Fibroblast of villous mesenchyme (primary cell): ENCODE data around the gene TBX2. TPM values are rescaled to one million over a fixed set of nuclear protein-coding genes. Genes with fewer than 3 reads are reported as not detected.

ENCODE experiments used
- DNase-seq: peaks from one replicate; pipeline ENCODE4 v3.0.0-alpha.2; 2010; ENCODE audit warnings: low read depth
- H3K4me3 ChIP-seq: 2 replicates; pipeline ENCODE4 v1.5.1; 2011; ENCODE audit warnings: low read depth, mild to moderate bottlenecking, low read length
- total RNA-seq: library from RNA; depleted of rRNA; stranded (reverse); fragments of >200 nt; gene quantifications from 2 replicates; pipeline ENCODE4 v1.2.3, GENCODE V29; 2012
- TF ChIP-seq, protein P1 (sequence below): IDR thresholded peaks from 2 replicates; pipeline ENCODE4 v1.5.1; 2012; ENCODE audit warnings: low read depth, mild to moderate bottlenecking, low read length; ENCODE audit not compliant: insufficient read depth

TBX2 gene
- total RNA-seq = 12.5 and 21.3 TPM in 2 replicates

DNA sequence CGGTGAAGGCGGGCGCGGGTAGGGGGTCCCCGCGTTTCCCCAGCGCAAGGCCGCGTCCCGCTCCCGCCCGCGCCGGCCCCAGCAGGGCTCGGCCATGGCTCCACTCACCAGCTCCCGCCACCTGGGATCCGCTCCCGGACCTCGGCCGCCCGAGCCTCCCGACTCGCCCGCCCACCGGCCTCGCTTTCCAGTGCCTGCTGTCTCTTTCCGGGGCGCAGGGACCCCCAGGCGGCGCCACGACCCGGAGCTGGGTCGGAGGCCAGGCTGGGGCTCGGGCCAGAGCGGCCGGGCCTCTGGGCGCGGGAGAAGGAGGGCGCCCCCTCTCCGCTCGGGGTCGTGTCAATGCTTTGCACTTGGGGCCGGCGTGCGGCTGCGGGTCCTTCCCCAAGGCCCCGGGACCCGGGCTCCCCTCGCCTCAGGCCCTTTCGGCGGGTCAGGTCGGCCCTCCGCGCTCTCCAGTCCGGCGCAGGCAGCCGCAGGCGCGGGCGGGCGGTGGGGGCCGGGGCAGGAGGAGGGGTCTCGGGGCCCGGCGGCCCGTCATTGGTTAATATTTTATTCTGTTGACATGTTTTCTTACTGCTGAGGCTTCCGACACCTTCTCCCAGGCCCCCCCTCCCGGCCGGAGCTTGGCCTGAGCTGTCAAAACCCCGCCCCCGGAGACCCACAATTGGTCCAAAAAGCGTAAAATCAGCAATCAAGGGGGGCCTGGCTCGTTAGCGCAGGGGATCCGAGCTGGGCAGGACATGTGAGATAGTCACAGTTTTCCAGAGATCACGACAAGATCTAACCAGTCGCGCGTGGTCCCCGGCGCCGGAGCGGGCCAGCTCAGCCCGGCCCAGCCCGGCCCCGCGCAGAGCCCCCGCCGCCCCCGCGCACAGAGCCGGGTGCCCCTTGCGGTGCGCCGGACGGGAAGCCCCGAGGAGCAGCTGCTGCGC, at the start of gene TBX2:
TBX2 (plus strand) TSS at position 713 of the 935 bp plus-strand sequence. CDS start 334 bp downstream, outside the sequence.
- TF ChIP-seq, protein P1, sequence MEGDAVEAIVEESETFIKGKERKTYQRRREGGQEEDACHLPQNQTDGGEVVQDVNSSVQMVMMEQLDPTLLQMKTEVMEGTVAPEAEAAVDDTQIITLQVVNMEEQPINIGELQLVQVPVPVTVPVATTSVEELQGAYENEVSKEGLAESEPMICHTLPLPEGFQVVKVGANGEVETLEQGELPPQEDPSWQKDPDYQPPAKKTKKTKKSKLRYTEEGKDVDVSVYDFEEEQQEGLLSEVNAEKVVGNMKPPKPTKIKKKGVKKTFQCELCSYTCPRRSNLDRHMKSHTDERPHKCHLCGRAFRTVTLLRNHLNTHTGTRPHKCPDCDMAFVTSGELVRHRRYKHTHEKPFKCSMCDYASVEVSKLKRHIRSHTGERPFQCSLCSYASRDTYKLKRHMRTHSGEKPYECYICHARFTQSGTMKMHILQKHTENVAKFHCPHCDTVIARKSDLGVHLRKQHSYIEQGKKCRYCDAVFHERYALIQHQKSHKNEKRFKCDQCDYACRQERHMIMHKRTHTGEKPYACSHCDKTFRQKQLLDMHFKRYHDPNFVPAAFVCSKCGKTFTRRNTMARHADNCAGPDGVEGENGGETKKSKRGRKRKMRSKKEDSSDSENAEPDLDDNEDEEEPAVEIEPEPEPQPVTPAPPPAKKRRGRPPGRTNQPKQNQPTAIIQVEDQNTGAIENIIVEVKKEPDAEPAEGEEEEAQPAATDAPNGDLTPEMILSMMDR = no peak
- H3K4me3 ChIP-seq = peak within 1 kb of the TSS; percentile 74
- peak; percentile 99 for DNase-seq

DNA sequence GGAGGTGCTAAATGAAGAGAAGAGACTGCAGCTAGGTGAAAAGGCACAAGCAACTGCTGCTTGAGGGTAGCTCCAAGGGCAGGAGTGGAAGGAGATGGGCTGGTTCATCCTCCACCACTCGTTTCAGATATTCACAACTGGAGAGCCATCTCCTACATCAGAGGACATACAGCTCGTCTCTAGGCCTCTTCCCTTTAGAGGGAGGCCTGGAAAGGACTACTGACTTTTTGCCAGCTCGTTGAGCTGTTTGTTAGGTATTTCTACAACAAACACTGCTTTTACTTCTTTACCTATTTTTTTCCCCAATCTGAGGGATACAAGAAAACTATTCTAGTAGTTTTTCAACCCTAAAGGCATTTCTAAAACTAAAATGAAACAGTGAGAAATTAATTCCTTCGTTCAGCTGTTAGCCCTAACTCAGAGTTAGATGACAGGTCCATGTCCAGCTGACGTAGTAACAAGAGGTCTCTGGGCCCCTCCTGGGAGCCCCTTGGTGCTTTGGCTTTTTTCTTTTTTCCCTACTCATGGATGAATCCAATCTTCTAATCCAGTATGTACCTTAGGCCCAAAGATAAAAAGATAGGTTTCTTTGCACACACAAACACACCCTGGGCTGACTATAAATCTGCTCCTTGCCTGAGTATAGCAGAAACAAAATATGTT, 47.8 kb upstream of the TBX2 start:
- no peak for DNase-seq
- no peak overlapping the region for H3K4me3 ChIP-seq
- TF ChIP-seq, protein P1 = no peak

DNA sequence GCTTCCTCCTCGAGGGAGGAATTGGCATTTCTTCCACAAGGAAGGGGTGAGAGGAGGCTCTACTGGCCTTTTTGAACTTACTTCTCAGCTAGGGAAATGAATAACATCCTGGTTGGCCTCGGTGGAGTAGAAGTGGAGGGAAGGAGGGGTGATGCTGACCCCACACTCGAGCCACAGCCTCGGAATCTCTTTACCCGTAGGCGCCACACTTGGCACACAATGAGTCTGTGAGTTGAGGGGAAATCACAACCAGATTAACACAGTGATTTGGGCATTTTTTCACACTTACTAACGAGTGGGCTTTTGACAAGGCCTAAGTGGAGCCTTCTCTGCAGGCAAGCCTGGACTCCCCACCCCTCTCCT, 47.3 kb upstream of the TBX2 start:
- TF ChIP-seq, protein P1 = no peak
- H3K4me3 ChIP-seq = no peak overlapping the region
- DNase-seq = no peak

DNA sequence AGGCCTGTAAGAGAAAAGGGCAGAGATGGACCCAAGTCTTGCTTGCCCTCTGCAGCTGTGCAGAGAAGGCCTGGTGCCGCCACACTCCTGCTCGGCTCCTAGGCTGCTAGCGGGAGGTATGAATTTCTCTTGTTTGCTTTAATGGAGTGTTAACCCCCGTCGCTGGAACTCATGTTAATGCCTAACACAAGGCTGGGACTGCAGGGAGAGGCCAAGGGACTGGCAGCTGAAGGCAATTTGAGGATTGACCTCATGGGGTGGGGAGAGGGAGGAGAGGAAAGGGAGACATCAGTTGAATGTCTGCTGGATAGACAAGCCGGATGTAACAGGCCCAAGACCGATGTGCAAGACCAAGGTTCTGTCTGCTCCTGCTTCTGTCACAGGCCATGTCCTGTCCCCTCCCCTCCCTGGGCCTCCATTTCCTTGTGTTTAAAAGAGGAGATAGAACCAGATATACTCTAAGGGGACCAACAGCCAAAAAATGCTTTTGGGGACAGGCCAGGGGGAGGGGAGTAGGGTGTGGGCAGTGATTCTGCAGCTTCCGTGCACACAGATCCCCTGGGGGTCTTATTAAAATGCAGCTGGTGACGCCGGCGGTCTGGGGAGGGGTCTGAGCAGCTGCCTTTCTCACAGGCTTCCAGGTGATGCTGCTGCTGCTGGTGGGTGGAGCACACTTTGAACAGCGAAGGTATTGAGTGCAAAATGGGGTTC, 46.7 kb upstream of the TBX2 start:
- DNase-seq = no peak
- no peak overlapping the region for H3K4me3 ChIP-seq
- TF ChIP-seq, protein P1 = no peak

DNA sequence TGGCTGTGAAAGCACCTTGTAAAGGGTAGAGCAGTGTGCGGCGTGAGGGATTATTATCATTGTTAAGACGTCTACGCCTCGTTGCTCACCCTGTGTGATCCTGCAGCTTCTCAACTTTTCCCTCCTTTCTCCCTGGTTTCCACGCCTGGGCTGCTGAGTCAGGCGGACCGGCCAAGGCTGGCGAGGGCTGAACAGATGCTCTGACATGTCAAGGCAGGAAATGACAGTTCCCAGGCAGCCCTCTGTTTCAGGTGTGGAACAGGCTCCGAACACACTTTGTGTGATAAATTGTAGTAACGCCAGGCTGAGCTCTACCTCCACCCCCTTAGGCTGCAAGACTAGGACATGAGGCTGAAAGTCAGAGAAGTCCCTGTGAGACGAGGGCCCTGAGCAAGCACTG, 46.0 kb upstream of the TBX2 start:
- TF ChIP-seq, protein P1 = no peak
- no peak overlapping the region for H3K4me3 ChIP-seq
- DNase-seq = no peak
